RWPE1 (cell line): ENCODE results near the gene DRD2.

Experiments used
- CTCF ChIA-PET: fragments of 350-600 bp; sonication (Branson Sonifier 250); formaldehyde crosslinking; extraction: SDS; loops from one replicate; lab custom pipeline; 2021; lab: Yijun Ruan, JAX
- POLR2A ChIA-PET: fragments of 400-600 bp; formaldehyde crosslinking; extraction: SDS; loops from one replicate; lab custom pipeline; 2020; ENCODE audit warnings: antibody characterized with exemption; ENCODE audit not compliant: low non-redundant PET; lab: Yijun Ruan, JAX
- DNase-seq: peaks from one replicate; pipeline ENCODE4 v3.0.0; 2012; ENCODE audit warnings: low spot score
- H3K27ac ChIP-seq: fragments of 450-650 bp; 2 replicates; pipeline ENCODE4 v1.5.1; 2017
- CTCF ChIP-seq: fragments of 450-650 bp; conservative IDR thresholded peaks from 2 replicates; pipeline ENCODE4 v1.5.1; 2017; ENCODE audit warnings: low read depth, mild to moderate bottlenecking

DRD2 gene

GRCh38 chr11:113397212-113397611 lies 78.0 kb downstream of the DRD2 start:
- CTCF ChIA-PET, result no interaction called here
- POLR2A ChIA-PET, result interaction anchor here (0.6 kb wide), 1 partner anchor 84 kb away, joined by 3 read pairs; no protein-coding TSS in a partner anchor
- TF ChIP-seq CTCF, result no peak
- peak overlapping the region; percentile 43; the same call in 1 of the 2 replicates for H3K27ac ChIP-seq
- DNase-seq, result no peak

GRCh38 chr11:113396690-113397089 lies 78.5 kb downstream of the DRD2 start:
- ChIA-PET POLR2A (no interaction called here), CTCF (no interaction called here)
- no peak for TF ChIP-seq CTCF
- no peak for DNase-seq
- no peak overlapping the region for H3K27ac ChIP-seq

- CTCF ChIA-PET, result no interaction called here
- no peak for DNase-seq
- POLR2A ChIA-PET, result no interaction called here
- no peak for TF ChIP-seq CTCF
- H3K27ac ChIP-seq, result no peak overlapping the region
Observed at GRCh38 chr11:113395782-113396336, 79.3 kb downstream of the DRD2 start.

- DNase-seq, result no peak
- ChIA-PET CTCF (no interaction called here), POLR2A (no interaction called here)
- no peak overlapping the region for H3K27ac ChIP-seq
- no peak for TF ChIP-seq CTCF
Observed at GRCh38 chr11:113394919-113395318, 80.3 kb downstream of the DRD2 start.

GRCh38 chr11:113393501-113393985 lies 81.7 kb downstream of the DRD2 start:
- ChIA-PET CTCF (interaction anchor here (0.6 kb wide), 1 partner anchor 429 kb away, joined by 3 read pairs; no protein-coding TSS in a partner anchor), POLR2A (no interaction called here)
- DNase-seq, result no peak
- TF ChIP-seq CTCF, result no peak
- no peak overlapping the region for H3K27ac ChIP-seq

DNA sequence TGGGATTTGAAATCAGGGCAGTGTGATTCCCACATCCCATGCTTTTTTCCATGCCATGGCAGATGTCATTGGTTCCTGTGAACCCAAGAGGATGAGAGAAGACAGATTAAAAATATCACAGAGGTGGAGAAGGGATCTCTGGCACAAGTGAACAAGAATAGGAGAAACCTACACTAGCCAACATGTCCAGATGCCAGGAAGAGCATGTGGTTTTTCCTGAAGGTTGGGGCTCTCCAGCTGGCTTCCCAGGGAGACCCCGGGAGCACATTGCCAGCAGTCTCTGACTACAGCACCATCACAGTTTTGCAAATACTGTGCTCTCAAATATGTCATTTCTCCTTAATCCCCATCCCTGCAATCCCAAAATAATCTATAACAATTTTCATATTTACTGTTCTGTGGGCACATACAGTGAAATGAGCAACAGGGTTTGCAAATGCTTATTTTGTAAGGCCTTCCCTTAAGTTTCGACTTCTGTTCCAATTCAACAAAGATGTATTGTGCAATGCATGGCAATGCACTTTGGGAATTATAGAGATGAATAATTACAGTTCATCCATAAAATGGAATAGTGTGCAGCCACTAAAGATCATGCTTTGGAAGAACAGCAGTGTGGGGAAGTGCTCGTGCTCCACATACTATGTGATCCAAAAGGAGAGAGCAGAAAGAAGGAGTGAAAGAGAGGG lies 82.8 kb downstream of the DRD2 start:
- ChIA-PET CTCF (no interaction called here), POLR2A (no interaction called here)
- DNase-seq, result no peak
- no peak for TF ChIP-seq CTCF
- H3K27ac ChIP-seq, result no peak overlapping the region
